Panc1 (cell line): ENCODE measurements around the gene CHST8. TPM values are rescaled to one million over a fixed set of nuclear protein-coding genes. Genes with fewer than 3 reads are reported as not detected.

ENCODE experiments used
- ATAC-seq: fragments of 200-7000 bp; cut with Tn5 transposase; 2 replicates; pipeline ENCODE4 v1.9.1; 2020; ENCODE audit warnings: mild to moderate bottlenecking, moderate library complexity
- BruUV-seq: library from RNA; stranded (reverse); fragments of 400-500 nt; replicated peaks from 2 replicates; lab custom pipeline; 2021; lab: Mats Ljungman, UMichigan
- CTCF ChIA-PET: fragments of 300-600 bp; sonication (Branson Sonifier 250); formaldehyde crosslinking; loops from one replicate; lab custom pipeline; 2022; ENCODE audit warnings: antibody characterized with exemption; lab: Charles Lee
- POLR2A ChIA-PET: fragments of 300-600 bp; sonication (Branson Sonifier 250); formaldehyde crosslinking; loops from one replicate; lab custom pipeline; 2022; ENCODE audit warnings: antibody characterized with exemption; lab: Charles Lee
- DNase-seq: peaks from one replicate; pipeline ENCODE4 v3.0.0-alpha.2; 2010; ENCODE audit warnings: low read depth, low spot score
- H3K27ac ChIP-seq: 2 replicates; pipeline ENCODE4 v1.5.1; 2011; ENCODE audit warnings: mild to moderate bottlenecking, low read length, inconsistent platforms
- H3K27me3 ChIP-seq: fragments of 200-500 bp; sonication (Bioruptor generic); 2 replicates; pipeline ENCODE4 v1.6.0; 2014; ENCODE audit warnings: low read length, inconsistent platforms; ENCODE audit not compliant: control insufficient read depth, insufficient read depth
- H3K36me3 ChIP-seq: fragments of 200-500 bp; sonication (Bioruptor generic); 2 replicates; pipeline ENCODE4 v1.5.1; 2014; ENCODE audit warnings: inconsistent platforms, mild to moderate bottlenecking, low read length, moderate library complexity; ENCODE audit not compliant: control insufficient read depth, insufficient read depth
- H3K4me1 ChIP-seq: 2 replicates; pipeline ENCODE4 v1.5.1; 2011; ENCODE audit warnings: inconsistent platforms, mild to moderate bottlenecking, low read length, moderate library complexity; ENCODE audit not compliant: control insufficient read depth, insufficient read depth
- H3K4me3 ChIP-seq, 2 experiments: 2 replicates each; pipeline ENCODE4 v1.5.1; 2011 to 2012; ENCODE audit warnings: low read depth in 2 of 2, low read length in 2 of 2, mild to moderate bottlenecking in 2 of 2, inconsistent platforms in 1 of 2, moderate library complexity in 1 of 2
- H3K9me3 ChIP-seq: fragments of 200-500 bp; sonication (Bioruptor generic); 2 replicates; pipeline ENCODE4 v1.5.1; 2014; ENCODE audit warnings: low read depth, mild to moderate bottlenecking, inconsistent platforms, low read length, moderate library complexity; ENCODE audit not compliant: control insufficient read depth, insufficient read depth
- CTCF ChIP-seq: fragments of 450-650 bp; IDR thresholded peaks from 2 replicates; pipeline ENCODE4 v1.5.1; 2017; ENCODE audit warnings: mild to moderate bottlenecking
- POLR2AphosphoS5 ChIP-seq: IDR thresholded peaks from 2 replicates; pipeline ENCODE4 v1.6.1; 2012; ENCODE audit warnings: mild to moderate bottlenecking, low read depth, low read length, moderate library complexity
- REST ChIP-seq, 2 experiments: IDR thresholded peaks; 2 replicates each; pipeline ENCODE4 v1.6.1; 2011 to 2012; ENCODE audit warnings: low read depth in 2 of 2, control low read depth in 1 of 2, low read length in 1 of 2, mild to moderate bottlenecking in 1 of 2, moderate library complexity in 1 of 2; ENCODE audit not compliant: insufficient read depth in 1 of 2
- SIN3A ChIP-seq: IDR thresholded peaks from 2 replicates; pipeline ENCODE4 v1.6.1; 2012; ENCODE audit warnings: low read depth, mild to moderate bottlenecking, low read length, moderate library complexity, borderline replicate concordance; ENCODE audit not compliant: insufficient read depth
- TCF7L2 ChIP-seq: IDR thresholded peaks from 2 replicates; pipeline ENCODE4 v1.6.1; 2011; ENCODE audit warnings: mild to moderate bottlenecking, low read depth, low read length, inconsistent platforms
- in situ Hi-C: cut with HindIII; loops from 2 replicates; pipeline ENCODE4 v1.10.0; 2016; ENCODE audit warnings: low sequenced_read_pairs, low pct_unique_long_range_greater_than_20kb
- intact Hi-C: fragments of 100-400 bp; cut with micrococcal nuclease; formaldehyde crosslinking; loops from one replicate; pipeline ENCODE4 v1.10.0; 2022; ENCODE audit not compliant: unreplicated experiment
- total RNA-seq: library from RNA; stranded (reverse); gene quantifications from one replicate; pipeline ENCODE4 v1.2.1, GENCODE V29; 2021; ENCODE audit not compliant: unreplicated experiment

CHST8 gene
- total RNA-seq, 1 experiment from 2014 or later, result 0.28 TPM

DNA sequence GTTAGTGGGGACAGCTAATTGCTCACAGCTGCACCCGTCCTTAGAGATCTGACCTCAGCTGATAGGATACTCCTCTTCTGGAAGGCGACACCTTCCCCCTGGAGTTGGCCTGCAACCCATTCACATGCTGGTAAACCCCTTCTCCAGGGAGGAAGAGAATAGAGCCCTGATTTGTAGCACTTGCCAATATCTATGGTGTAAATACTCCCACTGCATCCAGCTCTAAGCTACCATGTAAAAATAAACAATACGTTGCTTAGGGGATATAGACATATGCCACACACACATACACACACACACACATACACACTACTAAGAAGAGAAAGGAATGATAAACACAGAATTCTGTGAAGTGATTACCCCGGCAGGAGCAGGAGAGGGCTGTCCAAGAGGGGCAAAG, 125.5 kb downstream of the CHST8 start:
- peaks cover 20% of the 10 kb centered on the region for H3K27me3 ChIP-seq
- ChIA-PET POLR2A (no interaction called here), CTCF (no interaction called here)
- DNase-seq, result no peak
- intact Hi-C loops, result no loop called here
- BruUV-seq, result no TSS peak
- in situ Hi-C loops, result no loop called here
- TF ChIP-seq SIN3A (no peak), TCF7L2 (no peak), REST (IDR thresholded peaks at IDR 0.05; ENCODE audit: insufficient read depth in 1 of 2, low read depth in 2 of 2, low read length in 1 of 2) (no peak), POLR2AphosphoS5 (no peak), CTCF (no peak)
- no peak overlapping the region for H3K4me3 ChIP-seq
- no peak overlapping the region for H3K27ac ChIP-seq
- no peaks in the 10 kb centered on the region for H3K4me1 ChIP-seq
- ATAC-seq, result no peak
- no peaks in the 10 kb centered on the region for H3K9me3 ChIP-seq
- no peaks in the 10 kb centered on the region for H3K36me3 ChIP-seq

DNA sequence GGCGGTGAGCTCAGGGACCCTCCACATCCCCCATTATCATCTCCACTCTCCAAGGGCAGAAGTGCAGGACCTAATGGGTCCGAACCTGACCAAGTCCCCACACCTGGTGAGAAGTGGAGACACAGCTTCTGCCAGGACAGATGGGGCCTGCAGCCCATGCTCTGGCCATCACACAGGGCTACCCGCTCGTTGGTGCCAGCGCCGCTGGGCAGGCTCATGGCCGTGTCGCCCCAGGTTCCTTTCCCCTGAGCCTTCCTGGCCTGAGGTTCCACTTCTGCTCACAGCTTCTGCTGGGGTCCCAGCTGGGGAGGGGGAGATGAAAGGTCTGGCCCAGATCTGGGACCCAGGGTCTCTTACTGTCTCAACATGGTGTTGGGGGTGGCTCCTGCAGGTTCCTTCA, 126.5 kb downstream of the CHST8 start:
- BruUV-seq, result no TSS peak
- DNase-seq (no peak), ATAC-seq (peak; percentile 21; the same call in 1 of the 2 replicates)
- Histone ChIP-seq H3K27me3 (peaks cover 20% of the 10 kb centered on the region), H3K9me3 (no peaks in the 10 kb centered on the region), H3K27ac (no peak overlapping the region), H3K4me1 (no peaks in the 10 kb centered on the region), H3K36me3 (no peaks in the 10 kb centered on the region), H3K4me3 (no peak overlapping the region)
- CTCF ChIA-PET, result no interaction called here
- in situ Hi-C loops (no loop called here), intact Hi-C loops (no loop called here)
- POLR2A ChIA-PET, result no interaction called here
- TF ChIP-seq REST (IDR thresholded peaks at IDR 0.05; ENCODE audit: insufficient read depth in 1 of 2, low read depth in 2 of 2, low read length in 1 of 2) (no peak), SIN3A (no peak)
